ENCODE measurements around the gene PLD1. TPM values are rescaled to one million over a fixed set of nuclear protein-coding genes. Genes with fewer than 3 reads are reported as not detected.
"Not testable (repeated sequence)": the region's sequence is repeated elsewhere in the genome, so short reads cannot be mapped to it uniquely, and the experiment has no call there.

Gene PLD1
- total RNA-seq, 1 donor from 2014 or later = 51.5 TPM

DNA sequence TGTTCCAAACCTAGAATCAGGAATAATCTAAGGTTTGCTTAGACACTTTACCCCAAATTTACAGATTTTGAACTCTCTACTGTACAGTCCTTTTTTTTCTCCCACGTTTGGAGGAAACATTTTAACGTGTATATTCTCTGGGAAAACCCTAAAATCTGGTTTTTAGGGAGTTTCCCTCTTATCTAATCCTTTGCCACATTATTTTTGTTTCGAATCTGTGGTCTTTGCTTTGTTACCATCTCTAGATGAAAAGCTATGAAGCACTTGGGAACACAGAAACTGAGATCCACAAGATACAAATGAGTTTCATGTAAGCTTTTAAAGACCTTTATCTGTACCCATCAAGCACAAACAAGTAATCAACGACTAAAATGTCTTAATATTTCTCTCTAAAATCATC is 41.3 kb downstream of the PLD1 start:
- no peak for DNase-seq

DNA sequence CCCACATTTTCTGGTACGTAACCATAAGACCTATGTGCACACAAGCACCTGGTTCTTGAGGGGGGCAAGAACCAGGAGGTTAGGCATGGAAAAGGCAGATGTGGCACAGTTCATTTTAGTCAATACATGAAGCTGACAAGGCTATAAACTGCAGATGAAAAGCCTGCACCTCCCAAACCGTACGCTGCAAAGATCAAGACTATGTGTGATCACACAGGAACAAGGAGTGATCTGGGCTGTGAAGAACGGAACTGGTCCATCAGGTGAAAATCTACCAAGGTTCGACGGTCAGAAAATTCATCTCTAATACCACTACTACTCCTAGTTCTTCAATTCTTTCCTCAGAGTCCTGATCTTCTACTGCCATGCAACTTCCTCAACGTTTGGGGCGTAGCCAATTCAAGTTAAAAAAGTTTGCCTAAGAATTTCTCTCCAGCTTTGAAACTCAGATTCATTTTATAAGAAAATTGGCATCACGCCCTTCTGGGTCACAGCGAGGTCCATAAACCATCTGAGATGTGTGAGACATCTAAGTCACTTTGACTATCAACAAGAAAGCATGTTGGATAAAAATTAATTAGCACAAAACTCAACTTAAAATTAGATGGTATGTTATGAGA is 41.9 kb downstream of the PLD1 start:
- no peak for DNase-seq

DNA sequence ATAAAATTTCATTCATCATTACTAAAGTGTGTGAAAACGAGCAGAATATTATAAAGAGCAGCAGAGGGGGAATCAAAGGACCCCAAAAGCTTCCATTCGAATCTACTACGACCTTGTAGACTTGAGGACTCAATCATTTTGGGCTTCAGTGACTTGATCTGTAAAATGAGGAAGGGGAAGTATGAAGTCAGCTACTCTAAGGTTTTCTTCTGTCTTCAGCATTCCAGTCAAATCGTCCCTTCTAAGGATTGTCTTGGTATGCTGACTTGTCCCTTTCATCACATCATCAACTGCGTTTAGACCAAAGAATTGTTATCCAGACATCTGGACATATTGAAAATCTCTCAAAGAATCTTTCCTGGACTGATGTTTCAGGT is 44.8 kb downstream of the PLD1 start:
- DNase-seq = no peak

DNA sequence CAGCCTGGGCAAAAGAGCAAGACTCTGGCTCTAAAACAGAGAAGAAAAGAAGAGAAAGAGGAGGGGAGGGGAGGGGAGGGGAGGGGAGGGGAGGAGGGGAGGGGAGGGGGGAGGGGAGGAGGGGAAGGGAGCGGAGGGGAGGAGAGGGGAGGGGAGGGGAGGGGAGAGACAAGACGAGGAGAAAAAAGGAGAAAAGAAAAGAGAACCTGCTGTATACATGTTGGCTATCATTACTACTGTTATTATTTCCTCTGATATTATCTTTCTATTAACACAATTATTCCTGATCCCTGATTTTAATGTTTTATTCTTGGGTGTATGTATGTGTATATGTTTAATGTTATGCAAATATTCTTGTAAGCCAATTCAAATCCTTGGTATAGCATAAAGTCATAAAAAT is 46.9 kb downstream of the PLD1 start:
- DNase-seq = no peak

DNA sequence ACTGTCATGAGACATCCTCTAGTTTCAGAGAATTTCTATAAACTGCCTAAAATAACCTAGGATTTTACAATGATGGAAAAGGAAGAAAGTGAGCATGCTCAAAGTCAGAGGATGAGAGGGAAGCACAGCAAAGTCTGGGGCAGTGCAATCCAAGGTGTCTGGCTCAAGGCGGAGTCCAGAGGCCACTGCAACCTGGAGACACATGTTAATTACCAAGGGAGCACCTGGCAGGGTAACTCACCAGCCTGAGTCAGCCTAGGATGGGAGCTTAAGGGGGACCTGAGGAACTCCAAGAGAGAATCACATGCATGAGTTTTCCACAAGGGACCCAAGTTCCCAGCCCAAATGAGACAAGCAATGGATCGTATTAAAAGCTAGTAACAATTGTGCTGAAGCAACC is 49.8 kb downstream of the PLD1 start:
- no peak for DNase-seq

DNA sequence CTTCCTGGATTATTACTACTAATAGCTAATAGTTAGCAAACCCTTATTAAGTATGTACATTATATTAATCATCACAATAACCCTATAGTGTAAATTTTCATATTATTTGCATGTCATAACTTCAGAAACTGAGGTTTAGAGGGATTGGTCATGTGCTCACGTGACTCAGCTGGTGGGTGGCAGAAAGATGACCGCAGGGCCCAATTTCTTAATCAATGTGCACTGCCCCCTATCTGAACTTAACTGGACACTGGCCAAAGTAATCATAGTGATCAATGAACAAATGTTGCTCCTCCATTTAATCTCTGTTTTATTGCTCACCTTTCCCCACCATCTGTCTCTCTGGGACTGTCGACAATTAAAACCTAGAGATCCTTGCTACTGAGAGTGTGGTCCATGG is 52.2 kb downstream of the PLD1 start:
- no peak for DNase-seq

DNA sequence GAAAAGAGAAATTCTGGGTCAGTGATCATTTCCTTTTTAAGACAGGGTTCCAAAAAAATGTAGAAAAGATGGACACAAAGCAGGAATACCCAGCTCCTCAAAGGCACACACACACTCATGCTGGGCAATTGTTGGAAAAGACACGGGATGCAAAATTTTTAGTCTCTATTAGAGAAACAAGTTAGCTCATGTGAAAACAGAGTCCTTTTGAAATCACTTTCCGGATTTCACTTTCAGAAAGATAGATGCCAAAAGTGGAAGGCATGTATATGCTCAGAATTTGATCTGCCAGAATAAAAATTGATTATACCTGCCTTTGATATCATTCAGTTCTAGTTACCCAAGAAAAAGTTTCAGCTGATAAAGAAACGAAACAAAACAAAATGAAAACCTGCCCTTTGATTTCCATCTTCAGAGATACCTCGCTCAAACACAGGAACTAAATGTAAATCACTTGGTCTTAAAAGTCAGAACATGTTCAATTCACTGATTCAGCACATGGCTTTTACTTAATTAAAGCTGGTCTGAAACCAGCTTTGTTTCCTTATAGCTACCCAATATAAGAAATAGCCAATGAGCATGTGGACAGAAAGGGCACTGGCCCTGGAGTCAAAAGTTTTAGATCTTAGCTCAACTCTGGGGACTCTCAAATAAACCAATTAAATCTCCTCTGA is 52.8 kb downstream of the PLD1 start:
- DNase-seq = no peak

DNA sequence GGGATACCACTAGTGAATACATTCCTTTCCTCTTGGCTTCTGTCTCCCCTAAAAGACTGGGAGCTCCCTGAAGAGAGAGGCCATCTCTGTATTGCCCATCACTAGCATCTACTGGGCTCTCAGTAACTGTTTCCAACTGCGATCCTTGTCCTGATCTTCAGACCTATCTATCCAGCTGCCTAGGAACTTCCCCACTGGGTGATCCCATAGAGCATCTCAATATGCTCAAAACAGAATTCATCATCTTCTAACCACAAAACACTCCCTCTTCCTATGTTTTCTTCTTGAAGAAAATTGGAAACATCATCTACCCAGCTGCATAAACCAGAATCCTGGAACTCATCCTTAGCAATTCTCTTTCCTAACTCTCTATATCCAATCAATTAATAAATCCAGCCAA is 54.6 kb downstream of the PLD1 start:
- DNase-seq = peak; percentile 61

DNA sequence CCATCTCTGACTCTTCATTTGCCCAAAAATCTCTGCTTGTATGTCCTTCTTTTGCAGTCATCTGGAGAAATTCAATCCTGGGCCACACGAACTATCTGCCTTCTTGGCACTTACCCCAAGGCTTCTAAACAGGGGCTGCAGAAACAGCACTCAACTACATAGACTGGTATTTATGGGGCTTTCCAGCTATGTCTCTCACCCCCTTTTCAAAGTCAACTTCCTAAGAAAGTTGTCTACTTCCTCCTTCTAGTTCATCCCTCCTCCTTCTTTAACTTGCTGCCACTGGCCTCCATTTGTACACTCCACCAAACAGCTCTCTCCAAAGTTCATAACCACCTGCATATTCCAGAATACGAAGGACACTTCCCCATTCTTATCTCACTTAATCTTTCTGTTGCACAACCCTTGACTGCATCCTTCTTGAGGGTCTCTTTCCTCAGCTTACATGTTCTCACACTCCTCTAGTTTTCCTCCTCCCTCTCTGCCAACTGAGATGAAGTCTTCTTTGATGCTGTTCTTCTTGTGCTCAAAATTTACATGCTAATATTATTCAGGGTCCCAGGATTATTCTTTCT is 55.2 kb downstream of the PLD1 start:
- DNase-seq = no peak

DNA sequence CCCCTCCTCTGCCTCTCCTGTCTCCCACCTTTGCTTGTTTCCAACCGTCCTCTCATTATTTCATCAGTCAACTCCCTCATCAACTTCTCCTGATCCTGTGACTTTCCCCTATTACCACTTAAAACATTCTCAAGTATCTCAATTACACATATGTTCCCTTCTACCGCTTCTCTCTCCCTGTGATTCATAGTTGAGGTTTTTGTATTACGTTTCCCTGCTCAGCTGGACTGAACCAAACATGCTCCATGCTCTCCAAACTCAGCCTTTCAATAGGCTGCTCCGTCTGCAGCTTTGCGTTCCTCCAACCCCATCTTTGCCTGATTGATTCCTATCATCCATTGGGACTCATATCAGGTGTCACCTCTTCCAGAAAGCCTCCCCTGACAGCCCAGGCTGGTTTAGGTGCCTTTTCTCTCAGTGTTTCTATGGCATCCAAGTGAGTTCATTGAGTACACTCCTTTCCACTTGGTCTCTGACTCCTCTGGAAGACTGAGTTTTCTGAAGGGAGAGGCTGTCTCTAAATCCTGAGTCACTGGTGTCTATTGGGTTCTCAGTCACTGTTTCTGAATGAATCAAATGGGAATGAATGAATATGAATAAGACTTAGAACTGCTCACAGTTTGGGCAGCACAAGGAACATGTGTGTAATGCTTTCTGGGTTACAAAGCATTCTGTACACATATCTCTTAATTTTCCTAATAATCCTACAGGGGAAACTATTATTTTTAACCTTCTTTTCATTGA is 56.4 kb downstream of the PLD1 start:
- DNase-seq = no peak

DNA sequence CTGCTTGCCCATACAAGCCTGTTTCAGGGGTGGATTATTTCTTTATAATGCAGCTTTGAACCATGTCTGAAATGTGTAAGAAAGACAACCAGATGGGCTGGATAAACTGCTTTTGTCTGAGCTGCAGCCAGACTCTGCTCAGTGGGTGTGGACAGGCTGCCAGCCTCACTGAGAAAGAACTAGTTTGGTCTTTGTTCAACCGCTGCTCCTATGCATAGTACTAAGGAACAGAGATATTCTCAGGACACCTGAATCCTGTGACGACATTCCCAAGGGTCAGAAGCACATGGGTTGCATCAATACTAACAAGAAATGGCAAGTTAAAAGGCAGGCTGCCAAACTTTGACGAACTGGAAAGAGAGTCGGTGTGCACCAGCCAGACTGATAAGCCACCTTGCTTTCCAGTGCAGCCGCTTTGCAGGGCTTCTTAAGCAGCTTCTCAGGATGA is 57.2 kb downstream of the PLD1 start:
- peak; percentile 31 for DNase-seq

DNA sequence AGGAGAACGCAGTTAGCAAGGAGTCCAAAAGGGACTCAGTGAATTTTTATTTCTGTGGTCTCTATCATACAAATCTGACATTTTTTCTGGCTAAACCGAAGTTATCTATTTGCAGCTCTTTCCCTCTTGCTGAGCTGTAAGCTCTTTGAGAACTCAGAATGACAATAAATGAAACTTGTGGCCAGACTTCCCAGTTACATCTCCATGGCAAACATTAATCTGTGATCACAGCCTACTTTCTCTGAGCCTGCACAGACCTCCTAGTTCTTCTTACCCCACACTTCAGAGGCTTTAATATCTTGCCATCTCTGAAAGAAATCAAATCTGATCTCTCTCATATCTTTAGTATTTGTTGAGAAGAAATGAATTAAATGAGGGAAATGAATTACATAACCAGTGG is 58.0 kb downstream of the PLD1 start:
- DNase-seq = no peak

DNA sequence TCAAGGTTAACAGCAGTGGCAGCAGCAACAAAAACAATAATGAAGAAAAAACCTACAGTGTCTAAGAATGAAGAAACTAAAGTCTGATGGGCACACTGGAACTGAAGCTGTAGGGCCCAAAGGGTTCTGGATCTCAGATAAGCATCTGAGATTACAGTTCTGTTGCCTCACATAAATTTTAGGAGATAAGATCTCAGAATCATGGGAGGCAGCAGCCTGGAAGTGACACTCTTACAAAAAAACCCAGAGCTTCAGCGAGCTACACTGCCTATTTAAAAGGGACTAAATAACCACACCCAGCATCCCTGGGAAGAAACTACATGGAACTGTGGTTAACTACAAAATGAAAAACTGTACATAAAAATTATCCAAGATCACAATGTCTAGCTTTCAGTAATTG is 61.2 kb downstream of the PLD1 start:
- DNase-seq = no peak

DNA sequence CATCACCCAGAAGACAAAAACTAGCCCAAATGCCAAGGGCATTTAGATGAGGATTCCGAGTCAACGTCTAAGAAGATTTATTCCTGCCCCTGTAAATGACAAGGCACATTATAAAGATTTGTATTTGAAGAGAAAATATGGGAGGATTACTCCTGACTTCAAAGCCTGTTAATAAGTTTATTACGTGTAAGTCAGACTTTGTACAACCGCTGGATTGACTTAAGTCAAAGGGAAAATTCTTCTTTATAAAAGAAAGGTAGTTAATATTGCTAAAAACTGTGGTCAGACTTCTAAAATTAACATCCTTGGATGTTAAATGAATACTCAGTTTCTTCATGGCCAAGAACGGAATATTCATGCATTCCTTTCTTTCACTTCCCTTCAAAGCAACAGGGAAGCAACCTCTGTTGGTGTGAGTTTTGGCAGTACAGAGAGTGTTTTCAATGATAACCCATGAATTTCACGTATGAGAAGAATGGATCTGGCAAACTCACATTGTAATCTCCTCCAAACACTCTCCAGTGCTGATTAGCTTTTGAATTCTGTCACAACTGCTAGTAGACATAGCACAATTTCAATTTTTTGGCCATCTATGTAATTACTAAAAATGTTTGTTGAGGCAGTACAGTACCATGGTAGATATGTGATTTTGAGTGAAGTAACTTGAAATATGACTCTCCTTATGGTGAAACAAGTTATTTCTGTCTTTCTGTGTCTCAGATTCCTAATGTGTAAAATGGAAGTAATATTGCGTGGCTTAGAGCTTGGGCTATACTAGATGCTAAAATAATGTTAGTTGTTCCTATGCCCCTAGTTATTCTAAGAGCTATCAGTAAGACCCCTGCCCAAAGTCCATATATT is 62.0 kb downstream of the PLD1 start:
- DNase-seq = no peak

DNA sequence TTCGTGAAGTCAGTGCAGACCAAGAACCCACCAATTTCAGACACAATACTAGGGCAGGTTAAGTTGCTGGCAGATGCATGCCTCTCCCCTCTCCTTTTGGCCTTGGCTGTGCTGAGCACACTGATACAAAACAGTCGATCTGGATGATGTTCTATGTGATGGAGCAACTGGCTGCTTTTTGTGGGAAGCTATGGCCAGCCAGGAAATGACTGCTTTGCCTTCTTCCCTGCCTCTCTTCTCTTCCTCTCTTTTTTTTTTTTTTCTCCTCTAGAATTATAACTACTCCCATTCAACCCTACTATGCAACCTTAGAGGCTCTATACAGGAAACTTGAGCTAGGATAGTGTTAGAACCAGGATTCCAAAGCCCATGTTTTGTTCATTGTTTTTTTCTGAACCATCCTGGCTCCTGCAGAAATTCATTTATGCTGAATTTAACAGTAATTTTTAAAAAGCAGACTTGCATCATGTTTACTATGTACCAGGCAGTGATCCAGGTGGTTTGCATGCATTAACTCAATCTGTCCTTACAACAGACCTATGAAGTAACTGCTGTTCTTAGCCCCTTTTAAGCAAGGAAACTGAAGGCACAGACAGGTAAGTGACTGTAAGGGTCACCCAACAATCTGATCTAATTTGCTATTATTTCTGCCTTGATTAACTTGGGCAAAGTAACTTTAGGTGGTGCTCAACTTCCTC is 62.9 kb downstream of the PLD1 start:
- DNase-seq = no peak

DNA sequence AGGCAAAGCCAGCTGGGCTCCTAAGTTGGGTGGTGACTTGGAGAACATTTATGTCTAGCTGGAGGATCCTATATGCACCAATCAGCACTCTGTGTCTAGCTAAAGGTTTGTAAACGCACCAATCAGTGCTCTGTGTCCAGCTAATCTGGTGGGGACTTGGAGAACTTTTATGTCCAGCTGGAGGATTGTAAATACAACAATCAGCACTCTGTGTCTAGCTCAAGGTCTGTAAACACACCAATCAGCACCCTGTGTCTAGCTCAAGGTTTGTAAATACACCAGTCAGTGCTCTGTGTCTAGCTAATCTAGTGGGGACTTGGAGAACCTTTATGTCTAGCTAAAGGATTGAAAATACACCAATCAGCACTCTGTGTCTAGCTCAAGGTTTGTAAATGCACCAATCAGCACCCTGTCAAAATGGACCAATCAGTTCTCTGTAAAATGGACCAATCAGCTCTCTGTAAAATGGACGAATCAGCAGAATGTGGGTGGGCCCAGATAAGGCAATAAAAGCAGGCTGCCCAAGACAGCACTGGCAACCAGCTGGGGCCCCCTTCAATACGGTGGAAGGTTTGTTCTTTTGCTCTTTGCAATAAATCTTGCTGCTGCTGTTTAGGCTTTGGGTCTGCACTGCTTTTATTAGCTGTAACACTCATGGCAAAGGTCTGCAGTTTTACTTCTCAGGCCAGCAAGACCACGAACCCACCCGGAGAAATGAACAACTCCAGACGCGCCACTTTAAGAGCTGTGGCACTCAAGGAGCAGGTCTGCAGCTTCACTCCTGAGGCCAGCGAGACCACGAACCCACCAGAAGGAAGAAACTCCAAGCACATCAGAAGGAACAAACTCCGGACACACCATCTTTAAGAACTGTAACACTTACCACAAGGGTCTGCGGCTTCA is 63.7 kb downstream of the PLD1 start:
- not testable (repeated sequence) for DNase-seq

DNA sequence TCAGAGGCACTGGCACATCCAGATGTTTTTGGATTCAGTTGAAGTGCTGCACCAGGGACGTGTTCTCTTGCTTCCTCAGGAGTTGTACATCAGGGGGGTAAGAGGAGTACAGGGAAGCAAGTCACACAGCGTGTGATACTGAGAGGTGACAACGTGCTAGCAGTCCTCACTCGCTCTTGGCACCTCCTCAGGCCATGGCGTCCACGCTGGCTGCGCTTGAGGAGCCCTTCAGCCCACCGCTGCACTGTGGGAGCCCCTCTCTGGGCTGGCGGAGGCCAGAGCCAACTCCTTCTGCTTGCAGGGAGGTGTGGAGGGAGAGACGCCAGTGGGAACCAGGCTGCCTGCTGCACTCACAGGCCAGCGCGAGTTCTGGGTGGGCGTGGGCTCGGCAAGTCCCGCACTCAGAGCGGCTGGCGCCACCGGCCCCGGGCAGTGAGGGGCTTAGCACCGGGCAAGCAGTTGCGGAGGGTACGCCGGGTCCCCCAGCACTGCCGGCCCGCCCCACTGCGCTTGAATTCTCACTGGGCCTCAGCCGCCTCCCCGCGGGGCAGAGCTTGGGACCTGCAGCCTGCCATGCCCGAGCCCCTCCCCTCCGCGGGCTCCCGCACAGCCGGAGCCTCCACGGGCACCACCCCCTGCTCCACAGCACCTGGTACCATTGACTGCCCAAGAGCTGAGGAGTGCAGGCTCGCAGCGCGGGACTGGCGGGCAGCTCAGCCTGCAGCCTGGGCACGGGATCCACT is 64.5 kb downstream of the PLD1 start:
- no peak for DNase-seq

DNA sequence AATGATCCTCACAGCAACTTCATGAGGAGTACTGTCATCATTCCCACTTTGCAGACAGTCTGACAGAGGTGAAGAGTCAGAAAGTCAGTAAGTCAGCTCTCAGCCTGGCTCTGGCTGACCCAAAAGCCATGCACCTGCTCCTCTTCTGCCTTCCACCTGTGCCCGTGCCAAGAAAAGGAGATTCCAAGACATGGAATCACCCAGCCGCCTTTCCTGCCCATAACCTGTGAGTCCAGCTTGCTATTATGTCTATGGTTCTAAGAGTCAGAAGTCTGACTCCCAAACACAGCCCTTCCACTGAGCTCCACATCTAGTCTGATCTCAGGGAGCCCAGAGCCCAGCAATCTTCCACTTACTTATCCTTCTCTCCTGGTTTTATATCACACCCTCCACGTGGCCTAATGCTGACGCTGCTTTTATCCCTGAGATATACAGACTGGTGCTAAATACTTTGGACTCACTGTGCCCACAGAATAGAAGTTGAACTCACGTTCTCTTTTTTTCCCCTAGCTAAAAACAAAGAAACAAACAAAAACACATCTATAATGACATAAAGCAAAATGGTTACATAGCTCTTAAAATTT is 66.0 kb downstream of the PLD1 start:
- DNase-seq = no peak
